Skeletal muscle satellite cell (primary cell): Measurements from ENCODE around the gene ARMC6.
A peak's percentile ranks its signal among the peaks of the same experiment; 100 is the strongest.

ENCODE experiments used
- H3K27me3 ChIP-seq: 2 replicates; pipeline ENCODE4 v1.7.0; 2013; ENCODE audit warnings: low read length; ENCODE audit not compliant: control insufficient read depth, insufficient read depth
- H3K36me3 ChIP-seq: 2 replicates; pipeline ENCODE4 v1.7.0; 2013; ENCODE audit warnings: mild to moderate bottlenecking, control low read depth, low read length; ENCODE audit not compliant: insufficient read depth
- H3K4me1 ChIP-seq: 2 replicates; pipeline ENCODE4 v1.7.0; 2013; ENCODE audit warnings: low read length; ENCODE audit not compliant: control insufficient read depth, insufficient read depth
- H3K4me2 ChIP-seq: 2 replicates; pipeline ENCODE4 v1.7.0; 2013; ENCODE audit warnings: mild to moderate bottlenecking, low read length
- H3K4me3 ChIP-seq: 2 replicates; pipeline ENCODE4 v1.7.0; 2013; ENCODE audit warnings: low read length
- H3K9ac ChIP-seq: 2 replicates; pipeline ENCODE4 v1.7.0; 2013; ENCODE audit warnings: mild to moderate bottlenecking, low read depth, low read length, moderate library complexity
- H3K9me3 ChIP-seq: replicated peaks from 2 replicates; pipeline ENCODE4 v1.7.0; 2013; ENCODE audit warnings: mild to moderate bottlenecking, control low read depth, low read length

Gene ARMC6

GRCh38 chr19:19056636-19057275 lies 23.4 kb downstream of the ARMC6 start:
- peaks cover 65% of the 10 kb centered on the region for H3K36me3 ChIP-seq
- no peak overlapping the region for H3K4me2 ChIP-seq
- H3K9ac ChIP-seq = no peak overlapping the region
- H3K4me1 ChIP-seq = peaks cover under 1% of the 10 kb centered on the region
- no peaks in the 10 kb centered on the region for H3K27me3 ChIP-seq
- H3K9me3 ChIP-seq = no peaks in the 10 kb centered on the region
- H3K4me3 ChIP-seq = no peak overlapping the region

- Histone ChIP-seq H3K4me2 (no peak overlapping the region), H3K9me3 (no peaks in the 10 kb centered on the region), H3K36me3 (peaks cover 59% of the 10 kb centered on the region), H3K9ac (no peak overlapping the region), H3K4me1 (peaks cover 6% of the 10 kb centered on the region), H3K27me3 (no peaks in the 10 kb centered on the region), H3K4me3 (no peak overlapping the region)
Observed at GRCh38 chr19:19057317-19057716, 23.9 kb downstream of the ARMC6 start.

GRCh38 chr19:19057720-19058119 lies 24.3 kb downstream of the ARMC6 start:
- Histone ChIP-seq H3K4me3 (no peak overlapping the region), H3K9ac (no peak overlapping the region), H3K36me3 (peaks cover 56% of the 10 kb centered on the region), H3K9me3 (no peaks in the 10 kb centered on the region), H3K4me1 (peaks cover 10% of the 10 kb centered on the region), H3K27me3 (no peaks in the 10 kb centered on the region), H3K4me2 (no peak overlapping the region)

- peaks cover 17% of the 10 kb centered on the region for H3K4me1 ChIP-seq
- H3K9ac ChIP-seq = no peak overlapping the region
- peaks cover 50% of the 10 kb centered on the region for H3K36me3 ChIP-seq
- no peaks in the 10 kb centered on the region for H3K9me3 ChIP-seq
- H3K4me2 ChIP-seq = no peak overlapping the region
- no peaks in the 10 kb centered on the region for H3K27me3 ChIP-seq
- no peak overlapping the region for H3K4me3 ChIP-seq
Observed at GRCh38 chr19:19059018-19059836, 25.8 kb downstream of the ARMC6 start.

- Histone ChIP-seq H3K36me3 (peaks cover 42% of the 10 kb centered on the region), H3K4me3 (no peak overlapping the region)
Observed at GRCh38 chr19:19059837-19060611, 26.6 kb downstream of the ARMC6 start.

GRCh38 chr19:19061506-19061905 lies 28.1 kb downstream of the ARMC6 start:
- Histone ChIP-seq H3K36me3 (peaks cover 32% of the 10 kb centered on the region), H3K9me3 (no peaks in the 10 kb centered on the region), H3K27me3 (no peaks in the 10 kb centered on the region), H3K9ac (no peak overlapping the region), H3K4me1 (peaks cover 30% of the 10 kb centered on the region), H3K4me3 (no peak overlapping the region), H3K4me2 (no peak overlapping the region)

More at GRCh38 chr19:19059837-19060611, 26.6 kb downstream of the ARMC6 start:
- no peak overlapping the region for H3K9ac ChIP-seq
- H3K4me1 ChIP-seq = peaks cover 25% of the 10 kb centered on the region
- no peak overlapping the region for H3K4me2 ChIP-seq
- H3K9me3 ChIP-seq = no peaks in the 10 kb centered on the region
- no peaks in the 10 kb centered on the region for H3K27me3 ChIP-seq

- peaks cover 30% of the 10 kb centered on the region for H3K4me1 ChIP-seq
- peak overlapping the region; percentile 90 for H3K4me2 ChIP-seq
- H3K4me3 ChIP-seq = peak overlapping the region; percentile 69
- H3K9ac ChIP-seq = peak overlapping the region; percentile 33
- peaks cover 21% of the 10 kb centered on the region for H3K36me3 ChIP-seq
- no peaks in the 10 kb centered on the region for H3K9me3 ChIP-seq
- H3K27me3 ChIP-seq = no peaks in the 10 kb centered on the region
Observed at GRCh38 chr19:19062454-19063182, 29.2 kb downstream of the ARMC6 start.

- Histone ChIP-seq H3K36me3 (peaks cover 13% of the 10 kb centered on the region), H3K27me3 (no peaks in the 10 kb centered on the region), H3K9ac (peak within 1 kb of the TSS; percentile 71), H3K9me3 (no peaks in the 10 kb centered on the region), H3K4me3 (peak within 1 kb of the TSS; percentile 69), H3K4me2 (peak within 1 kb of the TSS; percentile 94), H3K4me1 (peaks cover 30% of the 10 kb centered on the region)
Observed at GRCh38 chr19:19063183-19064097, 30.0 kb downstream of the ARMC6 start, which contains the start of gene SLC25A42. Gene SLC25A42, plus strand, starts transcription at chr19:19063994. Its CDS starts 32,131 bp downstream, at chr19:19096125.

- H3K9me3 ChIP-seq = no peaks in the 10 kb centered on the region
- H3K4me3 ChIP-seq = peak overlapping the region; percentile 69
- no peaks in the 10 kb centered on the region for H3K27me3 ChIP-seq
- H3K36me3 ChIP-seq = peaks cover 12% of the 10 kb centered on the region
- H3K9ac ChIP-seq = peak overlapping the region; percentile 71
- peaks cover 30% of the 10 kb centered on the region for H3K4me1 ChIP-seq
- peak overlapping the region; percentile 94 for H3K4me2 ChIP-seq
Observed at GRCh38 chr19:19064098-19064722, 30.8 kb downstream of the ARMC6 start.
